GM12878 (cell line): ENCODE measurements around the gene BIRC7. TPM values are rescaled to one million over a fixed set of nuclear protein-coding genes. Genes with fewer than 3 reads are reported as not detected.

Experiments used
- ATAC-seq: fragments of 200-7000 bp; cut with Tn5 transposase; 3 replicates; pipeline ENCODE4 v1.9.1; 2020; ENCODE audit warnings: mild to moderate bottlenecking, moderate library complexity
- BruUV-seq: library from RNA; stranded (reverse); fragments of 400-500 nt; replicated peaks from 2 replicates; lab custom pipeline; 2021; lab: Mats Ljungman, UMichigan
- CTCF ChIA-PET: fragments of 300-600 bp; sonication (Branson Sonifier 250); formaldehyde crosslinking; extraction: SDS; loops from one replicate; lab custom pipeline; 2021; ENCODE audit warnings: inconsistent platforms; lab: Yijun Ruan, JAX
- POLR2A ChIA-PET: fragments of 350-600 bp; formaldehyde crosslinking; extraction: SDS; loops from one replicate; lab custom pipeline; 2021; ENCODE audit warnings: inconsistent platforms; lab: Charles Lee
- RAD21 ChIA-PET: fragments of 300-600 bp; sonication (Branson Sonifier 250); formaldehyde crosslinking; loops from one replicate; lab custom pipeline; 2023; ENCODE audit warnings: antibody characterized with exemption; ENCODE audit not compliant: unreplicated experiment; lab: Charles Lee
- SMC1A ChIA-PET: fragments of 300-600 bp; sonication (Branson Sonifier 250); formaldehyde crosslinking; loops from one replicate; lab custom pipeline; 2023; ENCODE audit not compliant: unreplicated experiment, uncharacterized antibody; lab: Charles Lee
- DNase-seq: peaks from one replicate; pipeline ENCODE4 v3.0.0-alpha.2; 2011; ENCODE audit warnings: low read depth, low spot score
- FAIRE-seq: peaks from 3 replicates; lab custom pipeline; 2011; peaks lifted over from hg19 to GRCh38; lab: Jason Lieb, UNC
- H2AFZ ChIP-seq: 2 replicates; pipeline ENCODE4 v1.6.0; 2011; ENCODE audit warnings: low read depth, low read length, control low read depth; ENCODE audit not compliant: control insufficient read depth
- H3K27ac ChIP-seq: 2 replicates; pipeline ENCODE4 v1.5.1; 2011; ENCODE audit warnings: control low read depth; ENCODE audit not compliant: control insufficient read depth, insufficient read depth
- H3K27me3 ChIP-seq, 2 experiments: replicated peaks in 1 of 2; 2 replicates each; pipeline versions ENCODE4 v1.6.0 to v1.6.1; 2011; ENCODE audit warnings: low read length in 1 of 2; ENCODE audit not compliant: control insufficient read depth in 2 of 2, insufficient read depth in 2 of 2
- H3K36me3 ChIP-seq, 2 experiments: 2 replicates each; pipeline ENCODE4 v1.5.1; 2011; ENCODE audit warnings: low read length in 1 of 2; ENCODE audit not compliant: control insufficient read depth in 2 of 2, insufficient read depth in 2 of 2
- H3K4me1 ChIP-seq: 2 replicates; pipeline ENCODE4 v1.6.1; 2011; ENCODE audit warnings: mild to moderate bottlenecking, low read length, moderate library complexity, mixed read lengths; ENCODE audit not compliant: control insufficient read depth, insufficient read depth
- H3K4me2 ChIP-seq: 2 replicates; pipeline ENCODE4 v1.6.0; 2011; ENCODE audit warnings: control low read depth; ENCODE audit not compliant: control insufficient read depth, insufficient read depth
- H3K4me3 ChIP-seq: fragments of 200-600 bp; sonication (generic); 2 replicates; pipeline ENCODE4 v1.5.1; 2016
- H3K79me2 ChIP-seq: 2 replicates; pipeline ENCODE4 v1.6.0; 2011; ENCODE audit warnings: low read length; ENCODE audit not compliant: control insufficient read depth, insufficient read depth
- H3K9ac ChIP-seq: 2 replicates; pipeline ENCODE4 v1.8.0; 2011; ENCODE audit warnings: low read length, control low read depth, mixed read lengths; ENCODE audit not compliant: control insufficient read depth, insufficient read depth
- H3K9me3 ChIP-seq: replicated peaks from 3 replicates; pipeline ENCODE4 v1.5.1; 2011; ENCODE audit warnings: mild to moderate bottlenecking, low read length; ENCODE audit not compliant: control insufficient read depth, insufficient read depth
- H4K20me1 ChIP-seq: 2 replicates; pipeline ENCODE4 v1.6.0; 2011; ENCODE audit not compliant: control insufficient read depth, insufficient read depth
- NBN ChIP-seq: fragments of 450-650 bp; IDR thresholded peaks from 2 replicates; pipeline ENCODE4 v1.6.1; 2016
- NFYB ChIP-seq: IDR thresholded peaks from 2 replicates; pipeline ENCODE4 v1.6.1; 2011; ENCODE audit warnings: low read depth, mild to moderate bottlenecking, low read length, improper control_type of control experiment, moderate library complexity; ENCODE audit not compliant: insufficient read depth
- POLR2A ChIP-seq: IDR thresholded peaks from 2 replicates; pipeline ENCODE4 v1.6.1; 2011; ENCODE audit warnings: low read depth, mild to moderate bottlenecking, low read length
- WGBS: methylation state at CpG from one replicate; pipeline ENCODE4 v1.1.6; 2016; ENCODE audit warnings: low lambda C conversion rate; ENCODE audit not compliant: insufficient replicate concordance, insufficient coverage; ENCODE audit errors: missing lambda C conversion rate; 5-methylcytosine and 5-hydroxymethylcytosine counted together
- in situ Hi-C: fragments of 300-500 bp; cut with MboI; formaldehyde crosslinking; loops from 9 replicates; pipeline ENCODE4 v1.14.3; 2018; ENCODE audit warnings: mixed read lengths
- intact Hi-C: fragments of 100-400 bp; cut with micrococcal nuclease; formaldehyde crosslinking; loops from one replicate; pipeline ENCODE4 v1.14.2; 2022; ENCODE audit not compliant: unreplicated experiment
- polyA plus RNA-seq, 11 experiments: library from polyadenylated mRNA; depleted of rRNA in 4 of 11; unstranded in 6 of 11; stranded (reverse) in 5 of 11; fragments of >200 nt; fragmentation: Nextera tagmentation in 4 of 11; fragmentation: Illumina TruSeq in 1 of 11; extraction: Ambion mirVana in 4 of 11; extraction: Trizol in 1 of 11; gene quantifications; 1 replicate in 1 of 11; 2 replicates in 10 of 11; pipeline versions ENCODE4 v1.2.1 to v1.2.3, GENCODE V29; 2011 to 2016; ENCODE audit warnings: inconsistent platforms in 2 of 11, missing spikeins in 2 of 11, low read depth in 1 of 11
- total RNA-seq, 4 experiments: library from RNA; depleted of rRNA in 3 of 4; stranded (reverse); fragments of >200 nt in 3 of 4; fragmentation: Illumina TruSeq in 1 of 4; extraction: Trizol in 1 of 4; gene quantifications; 2 replicates each; pipeline versions ENCODE4 v1.2.1 to v1.2.3, GENCODE V29; 2013 to 2021
- TF ChIP-seq, protein P1 (sequence below): fragments of 450-650 bp; formaldehyde crosslinking; IDR thresholded peaks from 2 replicates; pipeline ENCODE4 v1.4.0; 2022; ENCODE audit warnings: mild to moderate bottlenecking, moderate library complexity
- TF ChIP-seq, protein P2 (sequence below): IDR thresholded peaks from 2 replicates; pipeline ENCODE4 v1.6.1; 2011; ENCODE audit warnings: borderline replicate concordance, low read depth, mild to moderate bottlenecking, moderate library complexity, mixed read lengths, low read length; ENCODE audit not compliant: insufficient read depth; ENCODE audit errors: extremely low read length

BIRC7 gene
- total and polyA plus RNA-seq, 10 of the 15 experiments (the other 5 are each of a cell fraction or from before 2014, with no cell fraction given), result 0.31 TPM; not detected in 9

DNA sequence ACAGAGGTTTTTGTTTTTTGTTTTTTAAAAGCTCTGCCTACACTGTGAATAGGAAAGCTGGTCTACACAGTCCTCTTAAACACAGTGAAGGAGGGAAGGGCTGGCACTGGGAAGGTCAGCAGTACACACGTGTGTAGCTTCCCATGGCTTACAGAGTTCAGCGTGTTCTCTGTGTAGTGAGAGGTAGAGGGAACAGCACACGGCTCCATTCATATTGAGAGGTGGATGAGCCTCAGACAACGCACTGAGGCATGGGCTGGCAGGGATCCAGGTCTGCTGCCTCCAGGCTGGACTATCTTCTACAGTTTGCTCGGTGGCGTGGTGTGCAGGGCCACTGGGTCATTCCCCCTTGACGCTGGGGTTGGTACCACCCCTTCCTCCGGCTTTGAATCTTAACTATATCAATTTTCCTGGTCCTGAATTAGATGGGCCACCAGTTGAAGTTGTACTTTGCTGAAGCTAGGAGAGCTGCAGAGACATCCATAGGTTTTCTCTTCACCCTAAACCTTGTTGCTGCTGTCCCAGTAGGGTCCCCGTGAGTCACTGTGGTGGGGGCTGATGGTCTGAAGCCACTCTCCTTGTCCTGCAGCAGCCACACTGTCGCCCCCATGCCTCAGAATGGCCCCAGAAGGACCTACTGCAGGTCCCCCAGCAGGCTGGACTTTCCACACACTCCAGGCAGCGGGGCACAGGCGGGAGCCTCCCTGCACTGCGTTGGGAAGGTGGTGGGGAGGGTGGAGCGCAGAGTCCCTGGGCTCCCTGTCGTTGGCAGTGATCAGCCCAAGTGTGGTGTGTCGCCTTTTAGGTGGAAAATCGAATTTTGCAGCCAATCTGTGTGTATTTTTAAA is 38.9 kb downstream of the BIRC7 start:
- ChIA-PET SMC1A (no interaction called here), RAD21 (no interaction called here), CTCF (interaction anchor here (1.1 kb wide), 1 partner anchor 58 kb away, joined by 3 read pairs; no protein-coding TSS in a partner anchor), POLR2A (no interaction called here)
- Histone ChIP-seq H3K4me3 (peak overlapping the region; percentile 45), H2AFZ (no peak overlapping the region), H3K79me2 (peaks cover 26% of the 10 kb centered on the region), H3K9ac (peak overlapping the region; percentile 3; the same call in 1 of the 2 replicates), H3K36me3 (peaks cover 5 to 12% of the 10 kb centered on the region in 2 experiments), H3K9me3 (no peaks in the 10 kb centered on the region), H3K4me2 (peak overlapping the region; percentile 24), H3K4me1 (peaks cover 3% of the 10 kb centered on the region), H4K20me1 (no peaks in the 10 kb centered on the region), H3K27ac (no peak overlapping the region), H3K27me3 (no peaks in the 10 kb centered on the region)
- FAIRE-seq (no peak), DNase-seq (no peak), ATAC-seq (no peak)
- TF ChIP-seq POLR2A (0 out of 2 replicates have a peak, but pooled peaks have one; percentile 20), NBN (no peak), NFYB (no peak)
- TF ChIP-seq, protein P1, sequence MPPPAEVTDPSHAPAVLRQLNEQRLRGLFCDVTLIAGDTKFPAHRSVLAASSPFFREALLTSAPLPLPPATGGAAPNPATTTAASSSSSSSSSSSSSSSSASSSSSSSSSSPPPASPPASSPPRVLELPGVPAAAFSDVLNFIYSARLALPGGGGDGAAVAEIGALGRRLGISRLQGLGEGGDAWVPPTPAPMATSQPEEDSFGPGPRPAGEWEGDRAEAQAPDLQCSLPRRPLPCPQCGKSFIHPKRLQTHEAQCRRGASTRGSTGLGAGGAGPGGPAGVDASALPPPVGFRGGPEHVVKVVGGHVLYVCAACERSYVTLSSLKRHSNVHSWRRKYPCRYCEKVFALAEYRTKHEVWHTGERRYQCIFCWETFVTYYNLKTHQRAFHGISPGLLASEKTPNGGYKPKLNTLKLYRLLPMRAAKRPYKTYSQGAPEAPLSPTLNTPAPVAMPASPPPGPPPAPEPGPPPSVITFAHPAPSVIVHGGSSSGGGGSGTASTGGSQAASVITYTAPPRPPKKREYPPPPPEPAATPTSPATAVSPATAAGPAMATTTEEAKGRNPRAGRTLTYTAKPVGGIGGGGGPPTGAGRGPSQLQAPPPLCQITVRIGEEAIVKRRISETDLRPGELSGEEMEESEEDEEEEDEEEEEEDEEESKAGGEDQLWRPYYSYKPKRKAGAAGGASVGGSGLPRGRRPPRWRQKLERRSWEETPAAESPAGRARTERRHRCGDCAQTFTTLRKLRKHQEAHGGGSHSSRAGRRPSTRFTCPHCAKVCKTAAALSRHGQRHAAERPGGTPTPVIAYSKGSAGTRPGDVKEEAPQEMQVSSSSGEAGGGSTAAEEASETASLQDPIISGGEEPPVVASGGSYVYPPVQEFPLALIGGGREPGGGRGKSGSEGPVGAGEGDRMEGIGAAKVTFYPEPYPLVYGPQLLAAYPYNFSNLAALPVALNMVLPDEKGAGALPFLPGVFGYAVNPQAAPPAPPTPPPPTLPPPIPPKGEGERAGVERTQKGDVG, result no peak
- TF ChIP-seq, protein P2, sequence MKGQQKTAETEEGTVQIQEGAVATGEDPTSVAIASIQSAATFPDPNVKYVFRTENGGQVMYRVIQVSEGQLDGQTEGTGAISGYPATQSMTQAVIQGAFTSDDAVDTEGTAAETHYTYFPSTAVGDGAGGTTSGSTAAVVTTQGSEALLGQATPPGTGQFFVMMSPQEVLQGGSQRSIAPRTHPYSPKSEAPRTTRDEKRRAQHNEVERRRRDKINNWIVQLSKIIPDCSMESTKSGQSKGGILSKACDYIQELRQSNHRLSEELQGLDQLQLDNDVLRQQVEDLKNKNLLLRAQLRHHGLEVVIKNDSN, result no peak
- no TSS peak for BruUV-seq
- in situ Hi-C loops (no loop called here), intact Hi-C loops (loop anchor here (5.0 kb wide), 1 partner anchor 52 kb away; no protein-coding TSS in a partner anchor)
- WGBS, result 76% methylated on average over 17 of the region's 17 CpGs
